GM21381 (cell line): Measurements from ENCODE around the gene LOXL1.

Source experiments
- ATAC-seq: cut with Tn5 transposase; IDR thresholded peaks from one replicate; pipeline ENCODE4 v1.9.1; 2021; ENCODE audit warnings: mild to moderate bottlenecking, moderate library complexity; ENCODE audit not compliant: unreplicated experiment

The LOXL1 gene

GRCh38 chr15:73990250-73991005 lies 64.2 kb downstream of the LOXL1 start:
- ATAC-seq = no peak

- ATAC-seq = no peak
Observed at GRCh38 chr15:73991260-73991659, 65.0 kb downstream of the LOXL1 start.

GRCh38 chr15:73991726-73992593 lies 65.7 kb downstream of the LOXL1 start, which contains the start of gene STOML1:
TSS of gene STOML1 (minus strand) at chr15:73992295. CDS start at chr15:73992223, 72 bp downstream.
- ATAC-seq = peak; percentile 71

- no peak for ATAC-seq
Observed at GRCh38 chr15:73992594-73992898, 66.3 kb downstream of the LOXL1 start.

GRCh38 chr15:73993211-73993994 lies 67.1 kb downstream of the LOXL1 start:
- no peak for ATAC-seq

GRCh38 chr15:73994413-73994883 lies 68.2 kb downstream of the LOXL1 start, which contains the start of gene PML:
TSS of gene PML (plus strand) at chr15:73994716. CDS start at chr15:73994813, 97 bp downstream.
- ATAC-seq = peak; percentile 50

- no peak for ATAC-seq
Observed at GRCh38 chr15:73994912-73995622, 68.8 kb downstream of the LOXL1 start.

GRCh38 chr15:73996267-73996666 lies 70.0 kb downstream of the LOXL1 start:
- no peak for ATAC-seq

GRCh38 chr15:73996939-73997338 lies 70.7 kb downstream of the LOXL1 start:
- no peak for ATAC-seq

GRCh38 chr15:73997986-73998385 lies 71.7 kb downstream of the LOXL1 start:
- ATAC-seq = no peak
